Right lobe of liver (tissue), 4 donors: ENCODE data around the gene PHIP.

Experiments
- POLR2A ChIP-seq: fragments of 450-650 bp; IDR thresholded peaks from one replicate; pipeline ENCODE4 v1.6.1; 2017; ENCODE audit warnings: antibody characterized with exemption, mild to moderate bottlenecking
- TF ChIP-seq, protein P1 (sequence below), 4 donors: fragments of 200-600 bp in 3 of 4; fragments of 450-650 bp in 1 of 4; IDR thresholded peaks; one replicate each; pipeline versions ENCODE4 v1.5.1 to v1.8.0; 2016 to 2022; ENCODE audit warnings: antibody characterized with exemption in 4 of 4, mild to moderate bottlenecking in 2 of 4
- donor health status: DM: no; HTN: no; CAD: no.
- donor health status: DM: no; HTN: no; CAD: no.
- donor health status: DM: no; HTN: yes; CAD: no.

DNA sequence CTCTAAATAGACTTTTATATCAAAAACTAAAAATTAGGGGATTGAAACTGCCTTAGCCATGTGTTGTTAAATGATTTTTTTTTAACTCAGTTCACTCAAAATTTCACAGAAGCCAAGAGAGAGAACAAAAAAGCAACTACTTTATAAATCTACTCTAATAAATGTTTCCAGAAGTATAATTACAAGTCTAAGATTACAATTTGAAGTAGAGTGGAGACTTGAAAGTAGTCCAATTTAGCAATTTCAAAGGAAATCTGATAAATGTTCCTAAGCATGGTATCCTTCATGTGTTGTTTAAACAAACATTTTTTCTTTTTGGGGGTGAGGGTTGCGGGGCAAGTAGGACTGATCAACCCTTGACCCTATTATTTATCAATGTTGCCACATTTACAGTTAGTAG lies 72.6 kb downstream of the PHIP start:
- TF ChIP-seq, protein P1, sequence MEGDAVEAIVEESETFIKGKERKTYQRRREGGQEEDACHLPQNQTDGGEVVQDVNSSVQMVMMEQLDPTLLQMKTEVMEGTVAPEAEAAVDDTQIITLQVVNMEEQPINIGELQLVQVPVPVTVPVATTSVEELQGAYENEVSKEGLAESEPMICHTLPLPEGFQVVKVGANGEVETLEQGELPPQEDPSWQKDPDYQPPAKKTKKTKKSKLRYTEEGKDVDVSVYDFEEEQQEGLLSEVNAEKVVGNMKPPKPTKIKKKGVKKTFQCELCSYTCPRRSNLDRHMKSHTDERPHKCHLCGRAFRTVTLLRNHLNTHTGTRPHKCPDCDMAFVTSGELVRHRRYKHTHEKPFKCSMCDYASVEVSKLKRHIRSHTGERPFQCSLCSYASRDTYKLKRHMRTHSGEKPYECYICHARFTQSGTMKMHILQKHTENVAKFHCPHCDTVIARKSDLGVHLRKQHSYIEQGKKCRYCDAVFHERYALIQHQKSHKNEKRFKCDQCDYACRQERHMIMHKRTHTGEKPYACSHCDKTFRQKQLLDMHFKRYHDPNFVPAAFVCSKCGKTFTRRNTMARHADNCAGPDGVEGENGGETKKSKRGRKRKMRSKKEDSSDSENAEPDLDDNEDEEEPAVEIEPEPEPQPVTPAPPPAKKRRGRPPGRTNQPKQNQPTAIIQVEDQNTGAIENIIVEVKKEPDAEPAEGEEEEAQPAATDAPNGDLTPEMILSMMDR (IDR thresholded peaks at IDR 0.05) = no peak
- no peak for TF ChIP-seq POLR2A
